ENCODE measurements around the gene TBC1D3G.
"Not testable (repeated sequence)": the region's sequence is repeated elsewhere in the genome, so short reads cannot be mapped to it uniquely, and the experiment has no call there.

TBC1D3G gene

DNA sequence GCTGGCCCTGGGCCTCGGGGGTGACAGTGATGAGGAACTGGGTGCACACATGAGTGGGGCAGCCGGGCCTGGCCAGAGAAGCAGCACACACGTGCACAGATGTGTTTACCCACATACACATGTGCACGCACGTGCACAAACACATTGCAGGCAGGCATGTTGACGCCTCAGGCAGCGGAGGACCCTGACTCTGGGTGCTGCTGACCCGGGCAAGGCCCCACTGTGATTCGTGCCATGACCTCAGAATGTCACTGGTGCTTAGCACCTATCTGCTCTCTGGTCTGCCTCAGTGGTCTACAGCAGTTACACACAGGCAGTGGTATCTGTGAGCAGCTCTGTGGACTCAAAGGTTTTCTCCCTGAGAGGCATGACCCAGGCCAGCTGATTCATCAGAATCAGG is at the start of gene TBC1D3G:
TSS of gene TBC1D3G (plus strand) at position 301 of the 400 bp plus-strand sequence. CDS start 1,528 bp downstream, outside the sequence.
- in situ Hi-C loops (cut with HindIII; ENCODE audit: low sequenced_read_pairs) = not testable (repeated sequence)

- in situ Hi-C loops (cut with HindIII; ENCODE audit: low sequenced_read_pairs) = not testable (repeated sequence)
Measured at GRCh38 chr17:36283256-36283655, 40.4 kb upstream of the TBC1D3G start.

- in situ Hi-C loops (cut with HindIII; ENCODE audit: low sequenced_read_pairs) = not testable (repeated sequence)
Measured at GRCh38 chr17:36284219-36284618, 39.5 kb upstream of the TBC1D3G start.

- in situ Hi-C loops (cut with HindIII; ENCODE audit: low sequenced_read_pairs) = not testable (repeated sequence)
Measured at GRCh38 chr17:36289965-36290612, 33.6 kb upstream of the TBC1D3G start.

- in situ Hi-C loops (cut with HindIII; ENCODE audit: low sequenced_read_pairs) = not testable (repeated sequence)
Measured at GRCh38 chr17:36295161-36295560, 28.5 kb upstream of the TBC1D3G start.

DNA sequence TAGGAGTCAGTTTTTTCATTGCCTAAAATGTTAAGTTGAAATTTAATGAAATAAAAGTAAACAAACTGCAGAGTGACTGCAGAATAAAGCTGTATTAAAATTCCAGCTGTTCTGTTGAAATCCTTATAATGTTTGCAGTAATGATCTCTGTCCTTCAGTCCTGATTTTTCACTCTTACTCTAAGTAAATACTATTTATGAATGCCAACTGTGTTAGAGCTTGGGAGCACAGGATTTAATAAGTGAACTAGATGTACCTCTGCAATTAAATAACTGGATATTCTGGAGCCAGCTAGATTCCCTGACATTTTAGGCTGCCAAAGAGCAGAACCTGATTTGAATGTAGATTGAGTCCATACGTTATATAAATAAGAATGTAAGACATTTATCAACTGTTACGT is 7.9 kb upstream of the TBC1D3G start:
- in situ Hi-C loops (cut with HindIII; ENCODE audit: low sequenced_read_pairs) = not testable (repeated sequence)

- in situ Hi-C loops (cut with HindIII; ENCODE audit: low sequenced_read_pairs) = not testable (repeated sequence)
Measured at GRCh38 chr17:36362496-36362895, 38.8 kb downstream of the TBC1D3G start.

DNA sequence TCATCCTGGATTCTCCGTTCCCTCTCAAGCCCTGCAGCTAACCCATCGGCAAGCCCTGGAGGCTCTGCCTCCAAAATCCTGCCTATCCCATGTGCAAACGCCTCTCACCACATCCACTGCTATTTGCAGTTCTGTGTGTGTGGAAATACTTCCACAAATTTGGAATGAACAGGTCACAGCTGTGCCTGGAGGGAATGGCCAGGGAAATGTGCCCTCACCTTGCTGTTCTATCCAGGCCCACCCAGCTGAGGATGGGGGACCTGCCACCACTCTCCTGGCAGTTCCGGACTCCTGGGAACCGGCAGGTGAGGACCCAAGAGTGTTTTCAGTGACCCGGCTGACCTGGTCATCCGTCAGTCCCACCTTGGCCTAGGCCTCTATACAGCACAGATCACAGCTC is 52.3 kb downstream of the TBC1D3G start:
- in situ Hi-C loops (cut with HindIII; ENCODE audit: low sequenced_read_pairs) = not testable (repeated sequence)

Data from endothelial cell of hepatic sinusoid (primary cell).